Activated CD8-positive, alpha-beta T cell treated with anti-CD3 and anti-CD28 coated beads for 36 hours (primary cell): Measurements from ENCODE around the gene OSM. TPM values are rescaled to one million over a fixed set of nuclear protein-coding genes. Genes with fewer than 3 reads are reported as not detected.

Experiments
- ATAC-seq: fragments of 200-7000 bp; cut with Tn5 transposase; one replicate; pipeline ENCODE4 v1.10.0; 2021; ENCODE audit warnings: mild to moderate bottlenecking, moderate library complexity
- CTCF ChIA-PET: fragments of 350-600 bp; sonication (Branson Sonifier 250); formaldehyde crosslinking; loops from one replicate; lab custom pipeline; 2021; ENCODE audit warnings: antibody characterized with exemption; lab: Charles Lee
- POLR2A ChIA-PET: fragments of 350-600 bp; sonication (Branson Sonifier 250); formaldehyde crosslinking; loops from one replicate; lab custom pipeline; 2021; ENCODE audit warnings: antibody characterized with exemption; lab: Charles Lee
- DNase-seq: peaks from one replicate; pipeline ENCODE4 v3.0.0-alpha.2; 2020
- H3K27ac Mint-ChIP-seq: one replicate; pipeline ENCODE4 v1.8.0; 2021; ENCODE audit warnings: mild to moderate bottlenecking, mixed read lengths
- H3K27me3 Mint-ChIP-seq: one replicate; pipeline ENCODE4 v1.8.0; 2021; ENCODE audit warnings: mixed read lengths
- H3K36me3 Mint-ChIP-seq: one replicate; pipeline ENCODE4 v1.8.0; 2021; ENCODE audit warnings: low read depth, mixed read lengths
- H3K4me1 Mint-ChIP-seq: one replicate; pipeline ENCODE4 v1.8.0; 2021; ENCODE audit warnings: low read depth, mixed read lengths
- H3K4me3 Mint-ChIP-seq: one replicate; pipeline ENCODE4 v1.8.0; 2021; ENCODE audit warnings: mild to moderate bottlenecking, moderate library complexity, mixed read lengths
- H3K9me3 Mint-ChIP-seq: one replicate; pipeline ENCODE4 v1.8.0; 2021; ENCODE audit warnings: mixed read lengths
- intact Hi-C: fragments of 100-400 bp; cut with micrococcal nuclease; formaldehyde crosslinking; loops from one replicate; pipeline ENCODE4 v1.10.0; 2022
- total RNA-seq, 2 experiments: library from RNA; stranded (reverse); gene quantifications; one replicate each; pipeline ENCODE4 v1.2.3, GENCODE V29; 2021
- TF ChIP-seq, protein P1 (sequence below): fragments of 200-600 bp; IDR thresholded peaks from one replicate; pipeline ENCODE4 v1.8.0; 2022; ENCODE audit warnings: antibody characterized with exemption, mild to moderate bottlenecking

OSM gene
- total RNA-seq, result 10 to 100 TPM; 44.3 to 45.7 TPM

- intact Hi-C loops, result no loop called here
- POLR2A ChIA-PET, result interaction anchor here (0.8 to 2.3 kb wide), 9 partner anchors 13 to 159 kb away, joined by 3 to 6 read pairs (median 3); partner anchors contain the start of genes CASTOR1 and TBC1D10A
- peak within 1 kb of the TSS; percentile 95 for H3K4me3 Mint-ChIP-seq
- CTCF ChIA-PET, result interaction anchor here (0.7 to 4.5 kb wide), 7 partner anchors 11 to 159 kb away, joined by 3 to 45 read pairs (median 5); partner anchors contain the start of genes CASTOR1 and SEC14L2
- peak; percentile 91 for DNase-seq
- H3K27me3 Mint-ChIP-seq, result no peaks in the 10 kb centered on the region
- H3K36me3 Mint-ChIP-seq, result peaks cover 64% of the 10 kb centered on the region
- no peaks in the 10 kb centered on the region for H3K9me3 Mint-ChIP-seq
- H3K27ac Mint-ChIP-seq, result peak within 1 kb of the TSS; percentile 99
- H3K4me1 Mint-ChIP-seq, result peaks cover 40% of the 10 kb centered on the region
- ATAC-seq, result peak; percentile 41
- TF ChIP-seq, protein P1, sequence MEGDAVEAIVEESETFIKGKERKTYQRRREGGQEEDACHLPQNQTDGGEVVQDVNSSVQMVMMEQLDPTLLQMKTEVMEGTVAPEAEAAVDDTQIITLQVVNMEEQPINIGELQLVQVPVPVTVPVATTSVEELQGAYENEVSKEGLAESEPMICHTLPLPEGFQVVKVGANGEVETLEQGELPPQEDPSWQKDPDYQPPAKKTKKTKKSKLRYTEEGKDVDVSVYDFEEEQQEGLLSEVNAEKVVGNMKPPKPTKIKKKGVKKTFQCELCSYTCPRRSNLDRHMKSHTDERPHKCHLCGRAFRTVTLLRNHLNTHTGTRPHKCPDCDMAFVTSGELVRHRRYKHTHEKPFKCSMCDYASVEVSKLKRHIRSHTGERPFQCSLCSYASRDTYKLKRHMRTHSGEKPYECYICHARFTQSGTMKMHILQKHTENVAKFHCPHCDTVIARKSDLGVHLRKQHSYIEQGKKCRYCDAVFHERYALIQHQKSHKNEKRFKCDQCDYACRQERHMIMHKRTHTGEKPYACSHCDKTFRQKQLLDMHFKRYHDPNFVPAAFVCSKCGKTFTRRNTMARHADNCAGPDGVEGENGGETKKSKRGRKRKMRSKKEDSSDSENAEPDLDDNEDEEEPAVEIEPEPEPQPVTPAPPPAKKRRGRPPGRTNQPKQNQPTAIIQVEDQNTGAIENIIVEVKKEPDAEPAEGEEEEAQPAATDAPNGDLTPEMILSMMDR, result no peak
Observed at GRCh38 chr22:30266445-30267381, at the start of gene OSM. Gene OSM (minus strand): TSS chr22:30266851. CDS start chr22:30266799, 52 bp downstream.

GRCh38 chr22:30315962-30316576, 49.4 kb upstream of the OSM start:
- Mint-ChIP-seq H3K4me3 (no peak overlapping the region), H3K27me3 (no peaks in the 10 kb centered on the region), H3K27ac (peak overlapping the region; percentile 80), H3K9me3 (no peaks in the 10 kb centered on the region), H3K36me3 (peaks cover 23% of the 10 kb centered on the region), H3K4me1 (peaks cover 91% of the 10 kb centered on the region)
- intact Hi-C loops, result no loop called here
- POLR2A ChIA-PET, result interaction anchor here (2.5 to 8.7 kb wide), 2 partner anchors 9 to 19 kb away, joined by 7 to 68 read pairs; partner anchors contain the start of gene TBC1D10A
- ATAC-seq (no peak), DNase-seq (peak; percentile 44)
- TF ChIP-seq, protein P1, result no peak
- CTCF ChIA-PET, result interaction anchor here (1.0 to 4.5 kb wide), 7 partner anchors 8 to 75 kb away, joined by 3 to 37 read pairs (median 7); partner anchors contain the start of genes CASTOR1 and RNF215

GRCh38 chr22:30314915-30315314, 48.3 kb upstream of the OSM start:
- Mint-ChIP-seq H3K4me1 (peaks cover 93% of the 10 kb centered on the region), H3K9me3 (no peaks in the 10 kb centered on the region), H3K27me3 (no peaks in the 10 kb centered on the region), H3K4me3 (no peak overlapping the region), H3K27ac (peak overlapping the region; percentile 80), H3K36me3 (peaks cover 23% of the 10 kb centered on the region)
- TF ChIP-seq, protein P1, result no peak
- intact Hi-C loops, result no loop called here
- CTCF ChIA-PET, result interaction anchor here (1.0 to 4.5 kb wide), 9 partner anchors 9 to 206 kb away, joined by 3 to 37 read pairs (median 5); partner anchors contain the start of genes CASTOR1, RNF215 and TBC1D10A
- peak; percentile 69 for DNase-seq
- POLR2A ChIA-PET, result interaction anchor here (0.8 to 8.7 kb wide), 7 partner anchors 10 to 26 kb away, joined by 3 to 68 read pairs (median 6); partner anchors contain the start of genes CASTOR1 and TBC1D10A
- peak; percentile 48 for ATAC-seq

DNA sequence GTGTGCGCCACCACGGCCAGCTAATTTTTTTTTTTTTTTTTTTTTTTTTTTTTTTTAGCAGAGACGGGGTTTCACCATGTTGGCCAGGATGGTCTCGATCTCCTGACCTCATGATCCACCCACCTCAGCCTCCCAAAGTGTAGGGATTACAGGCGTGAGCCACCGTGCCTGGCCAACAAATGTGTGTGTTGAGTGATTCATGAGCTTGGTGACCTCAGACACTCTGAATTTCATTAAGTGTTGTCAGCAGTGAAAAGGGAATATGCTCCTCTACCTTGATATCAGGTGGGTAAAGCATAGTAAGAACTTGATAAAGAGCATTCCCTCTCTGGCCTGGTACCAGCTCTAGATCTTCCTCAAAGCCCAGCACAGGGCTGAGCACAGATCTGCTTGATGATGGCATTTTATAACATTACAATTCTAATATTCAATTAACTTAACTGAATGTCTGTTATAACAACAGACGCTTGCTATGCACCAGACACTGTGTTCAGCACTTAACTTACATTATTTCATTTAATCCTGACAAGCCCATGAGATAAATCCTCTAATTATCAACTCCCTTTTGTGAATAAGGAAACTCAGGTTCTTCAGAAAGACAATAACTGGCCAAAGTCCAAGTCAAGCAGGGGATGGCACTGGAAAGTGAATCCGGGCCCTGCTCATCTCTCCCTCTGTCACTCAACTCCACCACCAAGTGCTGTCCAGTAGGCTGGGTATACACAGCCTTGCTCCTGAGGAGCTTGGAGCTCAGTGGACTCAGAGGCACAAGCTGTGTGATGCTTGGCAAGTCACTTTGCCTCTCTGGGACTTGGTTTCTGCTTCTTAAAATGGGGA, 47.1 kb upstream of the OSM start:
- H3K36me3 Mint-ChIP-seq, result peaks cover 23% of the 10 kb centered on the region
- H3K27me3 Mint-ChIP-seq, result no peaks in the 10 kb centered on the region
- H3K9me3 Mint-ChIP-seq, result no peaks in the 10 kb centered on the region
- H3K4me1 Mint-ChIP-seq, result peaks cover 91% of the 10 kb centered on the region
- ATAC-seq (no peak), DNase-seq (no peak)
- H3K4me3 Mint-ChIP-seq, result no peak overlapping the region
- intact Hi-C loops, result no loop called here
- ChIA-PET POLR2A (interaction anchor here (0.8 to 8.7 kb wide), 5 partner anchors 10 to 25 kb away, joined by 3 to 68 read pairs (median 7); partner anchors contain the start of genes CASTOR1 and TBC1D10A), CTCF (interaction anchor here (1.0 to 4.5 kb wide), 9 partner anchors 9 to 205 kb away, joined by 3 to 37 read pairs (median 4); partner anchors contain the start of genes CASTOR1 and TBC1D10A)
- peak overlapping the region; percentile 80 for H3K27ac Mint-ChIP-seq
- TF ChIP-seq, protein P1, result no peak
